Measurements from ENCODE around the gene CR1L.

Gene CR1L

GRCh38 chr1:207762622-207763021 is 117.7 kb downstream of the CR1L start:
- H3K27me3 ChIP-seq (ENCODE audit: insufficient read depth, low read length): no peaks in the 10 kb centered on the region
- TF ChIP-seq EZH2 (IDR thresholded peaks at IDR 0.05; ENCODE audit: borderline replicate concordance, low read length) (no peak), CTCF (IDR thresholded peaks at IDR 0.05; ENCODE audit: low read length) (no peak)
- no peaks in the 10 kb centered on the region for H3K4me1 ChIP-seq (ENCODE audit: insufficient read depth, low read length, severe bottlenecking)
- H2AFZ ChIP-seq (ENCODE audit: low read length): no peak overlapping the region
- no peaks in the 10 kb centered on the region for H3F3A ChIP-seq (ENCODE audit: insufficient read depth, low read length)
- H3K36me3 ChIP-seq (ENCODE audit: insufficient read depth, low read length): peaks cover 90% of the 10 kb centered on the region
- H4K20me1 ChIP-seq (ENCODE audit: insufficient read depth, low read length): no peaks in the 10 kb centered on the region
- no peak overlapping the region for H3K27ac ChIP-seq (ENCODE audit: low read depth, low read length, poor library complexity, severe bottlenecking)
- no peak overlapping the region for H3K4me3 ChIP-seq (ENCODE audit: low read depth, low read length, poor library complexity, severe bottlenecking)
- H3K9ac ChIP-seq (ENCODE audit: low read length): no peak overlapping the region
- peaks cover 7% of the 10 kb centered on the region; the same call in 1 of the 2 replicates for H3K9me3 ChIP-seq (ENCODE audit: low read length)
- no peak overlapping the region for H3K4me2 ChIP-seq (ENCODE audit: low read length)
- no peaks in the 10 kb centered on the region for H3K9me2 ChIP-seq (ENCODE audit: low read depth, low read length)
- no peaks in the 10 kb centered on the region for H3K79me2 ChIP-seq (ENCODE audit: insufficient read depth, low read length)

DNA sequence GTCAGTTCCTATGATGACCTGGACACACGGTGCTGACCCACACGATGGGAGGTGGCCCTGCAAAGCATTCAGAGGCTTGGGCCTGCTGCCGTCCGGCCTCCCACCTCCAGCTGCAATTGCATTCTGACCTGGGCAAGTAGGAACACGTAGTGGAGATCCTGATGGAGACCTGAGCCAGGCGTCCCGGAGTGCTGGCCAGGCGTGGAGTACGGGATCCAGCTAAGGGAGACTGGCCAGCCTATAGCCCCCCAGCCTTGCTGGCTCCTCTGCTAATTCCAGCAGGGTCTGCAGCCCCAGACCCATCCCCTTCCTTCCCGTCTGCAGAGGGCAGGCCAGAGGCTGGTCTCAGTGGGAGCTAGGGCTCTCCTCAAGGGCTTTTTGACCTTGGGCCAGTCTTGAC is 118.2 kb downstream of the CR1L start:
- peaks cover 87% of the 10 kb centered on the region for H3K36me3 ChIP-seq (ENCODE audit: insufficient read depth, low read length)
- H2AFZ ChIP-seq (ENCODE audit: low read length): no peak overlapping the region
- TF ChIP-seq CTCF (IDR thresholded peaks at IDR 0.05; ENCODE audit: low read length): no peak
- no peak for TF ChIP-seq EZH2 (IDR thresholded peaks at IDR 0.05; ENCODE audit: borderline replicate concordance, low read length)
- H3K9ac ChIP-seq (ENCODE audit: low read length): no peak overlapping the region
- H3K27ac ChIP-seq (ENCODE audit: low read depth, low read length, poor library complexity, severe bottlenecking): no peak overlapping the region
- no peak overlapping the region for H3K4me2 ChIP-seq (ENCODE audit: low read length)
- H3K4me1 ChIP-seq (ENCODE audit: insufficient read depth, low read length, severe bottlenecking): no peaks in the 10 kb centered on the region
- no peaks in the 10 kb centered on the region for H3K79me2 ChIP-seq (ENCODE audit: insufficient read depth, low read length)
- no peaks in the 10 kb centered on the region for H3K27me3 ChIP-seq (ENCODE audit: insufficient read depth, low read length)
- H3F3A ChIP-seq (ENCODE audit: insufficient read depth, low read length): no peaks in the 10 kb centered on the region
- H4K20me1 ChIP-seq (ENCODE audit: insufficient read depth, low read length): no peaks in the 10 kb centered on the region
- H3K9me2 ChIP-seq (ENCODE audit: low read depth, low read length): no peaks in the 10 kb centered on the region
- H3K9me3 ChIP-seq (ENCODE audit: low read length): peaks cover 7% of the 10 kb centered on the region; the same call in 1 of the 2 replicates
- H3K4me3 ChIP-seq (ENCODE audit: low read depth, low read length, poor library complexity, severe bottlenecking): no peak overlapping the region

DNA sequence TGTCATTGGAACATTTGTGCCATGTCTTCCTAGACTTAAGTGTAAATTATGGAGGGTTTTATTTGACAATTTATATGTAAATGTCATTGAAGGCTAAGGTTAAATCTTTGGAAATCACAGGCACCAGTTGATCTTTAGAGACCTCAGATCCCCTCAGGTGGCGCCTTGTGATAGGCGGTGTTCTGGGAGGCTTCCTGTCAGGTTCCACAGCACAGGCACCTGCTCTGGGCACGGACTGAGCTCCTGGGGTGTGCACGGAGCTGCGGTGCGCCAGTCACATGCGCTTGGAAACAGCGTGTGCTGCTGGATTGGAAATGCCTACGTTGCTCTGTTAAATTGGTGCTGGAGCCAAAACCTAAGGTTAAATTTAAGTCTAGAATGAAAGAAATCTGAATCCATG is 119.0 kb downstream of the CR1L start:
- H3K27ac ChIP-seq (ENCODE audit: low read depth, low read length, poor library complexity, severe bottlenecking): no peak overlapping the region
- no peak overlapping the region for H3K4me2 ChIP-seq (ENCODE audit: low read length)
- H3K9ac ChIP-seq (ENCODE audit: low read length): no peak overlapping the region
- H3K79me2 ChIP-seq (ENCODE audit: insufficient read depth, low read length): no peaks in the 10 kb centered on the region
- no peaks in the 10 kb centered on the region for H3K27me3 ChIP-seq (ENCODE audit: insufficient read depth, low read length)
- no peaks in the 10 kb centered on the region for H3K4me1 ChIP-seq (ENCODE audit: insufficient read depth, low read length, severe bottlenecking)
- H3F3A ChIP-seq (ENCODE audit: insufficient read depth, low read length): no peaks in the 10 kb centered on the region
- no peak overlapping the region for H3K4me3 ChIP-seq (ENCODE audit: low read depth, low read length, poor library complexity, severe bottlenecking)
- peaks cover 87% of the 10 kb centered on the region for H3K36me3 ChIP-seq (ENCODE audit: insufficient read depth, low read length)
- H3K9me2 ChIP-seq (ENCODE audit: low read depth, low read length): no peaks in the 10 kb centered on the region
- H4K20me1 ChIP-seq (ENCODE audit: insufficient read depth, low read length): no peaks in the 10 kb centered on the region
- no peak for TF ChIP-seq EZH2 (IDR thresholded peaks at IDR 0.05; ENCODE audit: borderline replicate concordance, low read length)
- no peak for TF ChIP-seq CTCF (IDR thresholded peaks at IDR 0.05; ENCODE audit: low read length)
- H2AFZ ChIP-seq (ENCODE audit: low read length): no peak overlapping the region
- H3K9me3 ChIP-seq (ENCODE audit: low read length): peaks cover 7% of the 10 kb centered on the region; the same call in 1 of the 2 replicates
